HCT116 (cell line): ENCODE results near the gene CDH13. TPM values are rescaled to one million over a fixed set of nuclear protein-coding genes. Genes with fewer than 3 reads are reported as not detected.

Source experiments
- ATAC-seq: fragments of 200-7000 bp; cut with Tn5 transposase; 2 replicates; pipeline ENCODE4 v1.9.1; 2020; ENCODE audit warnings: mild to moderate bottlenecking, moderate library complexity
- BruUV-seq: library from RNA; stranded (reverse); fragments of 400-500 nt; replicated peaks from 2 replicates; lab custom pipeline; 2021; lab: Mats Ljungman, UMichigan
- CTCF ChIA-PET: fragments of 300-600 bp; sonication (Branson Sonifier 250); formaldehyde crosslinking; loops from one replicate; lab custom pipeline; 2021; ENCODE audit warnings: antibody characterized with exemption; lab: Charles Lee
- POLR2A ChIA-PET: fragments of 300-600, 350-600 bp; sonication (Branson Sonifier 250); formaldehyde crosslinking; loops from one replicate; lab custom pipeline; 2021; ENCODE audit warnings: antibody characterized with exemption; lab: Charles Lee
- RAD21 ChIA-PET, 2 experiments: fragments of 300-600 bp; sonication (Branson Sonifier 250); formaldehyde crosslinking; loops; one replicate each; lab custom pipeline; 2023; ENCODE audit warnings: low total read pairs in 2 of 2; ENCODE audit not compliant: uncharacterized antibody in 2 of 2, unreplicated experiment in 2 of 2, low non-redundant PET in 1 of 2; lab: Charles Lee
- DNase-seq: peaks from one replicate; pipeline ENCODE4 v3.0.0-alpha.2; 2010; ENCODE audit warnings: low read depth, low spot score
- H2AFZ ChIP-seq: fragments of 200-600 bp; shearing (Covaris generic), sonication (generic); 2 replicates; pipeline ENCODE4 v1.6.1; 2017; ENCODE audit warnings: low read depth, mixed run types, mixed read lengths, antibody characterized with exemption, low read length; ENCODE audit not compliant: poor library complexity, severe bottlenecking
- H3K27ac ChIP-seq: 2 replicates; pipeline ENCODE4 v1.5.1; 2012; ENCODE audit warnings: low read depth, low read length
- H3K27me3 ChIP-seq: fragments of 200-600 bp; sonication (generic); 2 replicates; pipeline ENCODE4 v1.6.1; 2016; ENCODE audit warnings: mixed run types, low read length, mixed read lengths; ENCODE audit not compliant: insufficient read depth
- H3K36me3 ChIP-seq, 2 experiments: fragments of 200-500 bp in 1 of 2; fragments of 200-600 bp in 1 of 2; sonication (Bioruptor generic) in 1 of 2; sonication (generic) in 1 of 2; 2 replicates each; pipeline versions ENCODE4 v1.5.1 to v1.6.1; 2014 to 2016; ENCODE audit warnings: low read length in 2 of 2, inconsistent platforms in 1 of 2, mixed read lengths in 1 of 2, mixed run types in 1 of 2; ENCODE audit not compliant: insufficient read depth in 2 of 2, control insufficient read depth in 1 of 2
- H3K4me1 ChIP-seq, 2 experiments: fragments of 200-600 bp in 1 of 2; sonication (generic) in 1 of 2; 2 replicates each; pipeline versions ENCODE4 v1.5.1 to v1.6.1; 2012 to 2017; ENCODE audit warnings: low read length in 2 of 2, inconsistent platforms in 1 of 2, mild to moderate bottlenecking in 1 of 2, mixed read lengths in 1 of 2, mixed run types in 1 of 2, moderate library complexity in 1 of 2; ENCODE audit not compliant: insufficient read depth in 2 of 2, control insufficient read depth in 1 of 2
- H3K4me2 ChIP-seq: fragments of 200-600 bp; sonication (generic); 2 replicates; pipeline ENCODE4 v1.6.1; 2017; ENCODE audit warnings: mixed run types, low read length, mixed read lengths
- H3K4me3 ChIP-seq, 2 experiments: fragments of 200-600 bp in 1 of 2; sonication (generic) in 1 of 2; replicated peaks in 1 of 2; 2 replicates each; pipeline ENCODE4 v1.5.1; 2011 to 2016; ENCODE audit warnings: low read length in 2 of 2, control low read depth in 1 of 2, low read depth in 1 of 2, mild to moderate bottlenecking in 1 of 2, mixed read lengths in 1 of 2, mixed run types in 1 of 2
- H3K79me2 ChIP-seq: fragments of 200-600 bp; sonication (generic); 2 replicates; pipeline ENCODE4 v1.6.1; 2017; ENCODE audit warnings: mild to moderate bottlenecking, mixed run types, low read length, moderate library complexity, mixed read lengths; ENCODE audit not compliant: insufficient read depth
- H3K9ac ChIP-seq: fragments of 200-600 bp; sonication (generic); 2 replicates; pipeline ENCODE4 v1.6.1; 2016; ENCODE audit warnings: low read length, mixed read lengths
- H3K9me2 ChIP-seq: fragments of 200-600 bp; sonication (generic), shearing (Covaris generic); 2 replicates; pipeline ENCODE4 v1.6.1; 2017; ENCODE audit warnings: mixed run types, mild to moderate bottlenecking, moderate library complexity; ENCODE audit not compliant: insufficient read depth
- H3K9me3 ChIP-seq, 2 experiments: fragments of 200-500 bp in 1 of 2; fragments of 200-600 bp in 1 of 2; sonication (Bioruptor generic) in 1 of 2; sonication (generic) in 1 of 2; 2 replicates each; pipeline ENCODE4 v1.6.1; 2014 to 2017; ENCODE audit warnings: low read length in 2 of 2, mixed read lengths in 2 of 2, inconsistent platforms in 1 of 2, low read depth in 1 of 2, mild to moderate bottlenecking in 1 of 2, mixed run types in 1 of 2, moderate library complexity in 1 of 2; ENCODE audit not compliant: control insufficient read depth in 1 of 2, insufficient read depth in 1 of 2
- H4K20me1 ChIP-seq: fragments of 200-600 bp; sonication (generic), shearing (Covaris generic); 2 replicates; pipeline ENCODE4 v1.6.1; 2017; ENCODE audit warnings: mixed run types, mild to moderate bottlenecking, moderate library complexity; ENCODE audit not compliant: insufficient read depth
- CBX3 ChIP-seq: IDR thresholded peaks from 2 replicates; pipeline ENCODE4 v1.6.1; 2012; ENCODE audit warnings: low read depth
- CEBPB ChIP-seq: IDR thresholded peaks from 2 replicates; pipeline ENCODE4 v1.6.1; 2012; ENCODE audit warnings: low read depth
- EGR1 ChIP-seq: IDR thresholded peaks from 2 replicates; pipeline ENCODE4 v1.6.1; 2012; ENCODE audit warnings: low read depth
- ELF1 ChIP-seq: IDR thresholded peaks from 2 replicates; pipeline ENCODE4 v1.6.1; 2012; ENCODE audit warnings: low read depth, borderline replicate concordance
- EZH2 ChIP-seq: fragments of 200-600 bp; sonication (generic); IDR thresholded peaks from 2 replicates; pipeline ENCODE4 v1.6.1; 2017; ENCODE audit warnings: antibody characterized with exemption, mixed run types
- EZH2phosphoT487 ChIP-seq: fragments of 200-600 bp; IDR thresholded peaks from 2 replicates; pipeline ENCODE4 v1.6.1; 2018; ENCODE audit warnings: antibody characterized with exemption, borderline replicate concordance
- FOSL1 ChIP-seq: IDR thresholded peaks from 2 replicates; pipeline ENCODE4 v1.6.1; 2012; ENCODE audit warnings: low read depth
- POLR2A ChIP-seq: IDR thresholded peaks from 2 replicates; pipeline ENCODE4 v1.7.0; 2011; ENCODE audit warnings: borderline replicate concordance; ENCODE audit not compliant: insufficient read depth, insufficient read length; ENCODE audit errors: extremely low read depth
- RAD21 ChIP-seq: IDR thresholded peaks from 2 replicates; pipeline ENCODE4 v1.6.1; 2012; ENCODE audit warnings: low read depth, mild to moderate bottlenecking
- SIN3A ChIP-seq: IDR thresholded peaks from 2 replicates; pipeline ENCODE4 v1.6.1; 2012; ENCODE audit warnings: low read depth
- SP1 ChIP-seq: IDR thresholded peaks from 2 replicates; pipeline ENCODE4 v1.6.1; 2012; ENCODE audit warnings: low read depth
- SRF ChIP-seq: IDR thresholded peaks from 2 replicates; pipeline ENCODE4 v1.6.1; 2012; ENCODE audit warnings: low read depth
- ZFX ChIP-seq: fragments of 450-650 bp; IDR thresholded peaks from 2 replicates; pipeline ENCODE4 v1.6.1; 2017
- ZNF274 ChIP-seq: fragments of 200-500 bp; sonication (Bioruptor generic); IDR thresholded peaks from 2 replicates; pipeline ENCODE4 v1.6.1; 2014; ENCODE audit warnings: mild to moderate bottlenecking, low read depth, low read length, inconsistent platforms
- intact Hi-C: fragments of 100-400 bp; cut with micrococcal nuclease; formaldehyde crosslinking; loops from 2 replicates; pipeline ENCODE4 v1.10.0; 2022
- total RNA-seq: library from RNA; stranded (reverse); gene quantifications from one replicate; pipeline ENCODE4 v1.2.1, GENCODE V29; 2021; ENCODE audit not compliant: unreplicated experiment
- TF ChIP-seq, protein P1 (sequence below), 3 experiments: fragments of 200-600 bp in 1 of 3; sonication (generic) in 1 of 3; IDR thresholded peaks in 2 of 3; conservative IDR thresholded peaks in 1 of 3; 2 replicates each; pipeline ENCODE4 v1.5.1; 2012 to 2017; ENCODE audit warnings: low read depth in 2 of 3, low read length in 2 of 3, antibody characterized with exemption in 1 of 3, borderline replicate concordance in 1 of 3, control low read depth in 1 of 3, mild to moderate bottlenecking in 1 of 3, mixed read lengths in 1 of 3, mixed run types in 1 of 3, moderate library complexity in 1 of 3; ENCODE audit not compliant: insufficient read depth in 1 of 3
- TF ChIP-seq, protein P2 (sequence below): IDR thresholded peaks from 2 replicates; pipeline ENCODE4 v1.6.1; 2012
- TF ChIP-seq, protein P3 (sequence below): IDR thresholded peaks from 2 replicates; pipeline ENCODE4 v1.6.1; 2011; ENCODE audit warnings: mild to moderate bottlenecking, low read length, moderate library complexity; ENCODE audit not compliant: insufficient replicate concordance; ENCODE audit errors: extremely low read depth

CDH13 gene
- total RNA-seq, 1 experiment from 2014 or later, result not detected

DNA sequence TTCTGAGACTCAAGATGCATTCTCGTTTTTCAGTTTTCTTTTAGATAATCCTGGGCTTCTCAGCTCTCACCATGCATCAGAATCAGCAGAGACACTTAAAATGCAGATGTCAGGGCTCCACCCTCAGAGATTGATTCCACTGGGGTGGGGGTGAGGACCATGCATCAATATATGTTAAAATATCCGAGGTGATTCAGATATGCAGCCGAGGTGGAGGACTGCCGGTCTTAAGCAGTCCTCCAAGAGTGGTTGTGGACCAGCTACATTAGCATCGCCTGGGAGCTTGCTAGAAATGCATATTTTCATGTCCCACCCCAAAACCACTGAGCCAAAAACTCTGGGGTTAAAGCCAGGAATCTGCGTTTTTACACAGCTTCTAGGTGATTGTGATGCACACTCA, 501.3 kb downstream of the CDH13 start (continued):
- no peak for TF ChIP-seq EGR1
- no peak for TF ChIP-seq CEBPB
- TF ChIP-seq SRF, result no peak
- no peak for TF ChIP-seq EZH2
- TF ChIP-seq, protein P1, sequence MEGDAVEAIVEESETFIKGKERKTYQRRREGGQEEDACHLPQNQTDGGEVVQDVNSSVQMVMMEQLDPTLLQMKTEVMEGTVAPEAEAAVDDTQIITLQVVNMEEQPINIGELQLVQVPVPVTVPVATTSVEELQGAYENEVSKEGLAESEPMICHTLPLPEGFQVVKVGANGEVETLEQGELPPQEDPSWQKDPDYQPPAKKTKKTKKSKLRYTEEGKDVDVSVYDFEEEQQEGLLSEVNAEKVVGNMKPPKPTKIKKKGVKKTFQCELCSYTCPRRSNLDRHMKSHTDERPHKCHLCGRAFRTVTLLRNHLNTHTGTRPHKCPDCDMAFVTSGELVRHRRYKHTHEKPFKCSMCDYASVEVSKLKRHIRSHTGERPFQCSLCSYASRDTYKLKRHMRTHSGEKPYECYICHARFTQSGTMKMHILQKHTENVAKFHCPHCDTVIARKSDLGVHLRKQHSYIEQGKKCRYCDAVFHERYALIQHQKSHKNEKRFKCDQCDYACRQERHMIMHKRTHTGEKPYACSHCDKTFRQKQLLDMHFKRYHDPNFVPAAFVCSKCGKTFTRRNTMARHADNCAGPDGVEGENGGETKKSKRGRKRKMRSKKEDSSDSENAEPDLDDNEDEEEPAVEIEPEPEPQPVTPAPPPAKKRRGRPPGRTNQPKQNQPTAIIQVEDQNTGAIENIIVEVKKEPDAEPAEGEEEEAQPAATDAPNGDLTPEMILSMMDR (IDR thresholded peaks at IDR 0.05 in 2 of 3, conservative IDR thresholded peaks at IDR 0.05 in 1 of 3; ENCODE audit: borderline replicate concordance in 1 of 3, insufficient read depth in 1 of 3, low read depth in 2 of 3, low read length in 2 of 3), result no peak
- TF ChIP-seq, protein P2, sequence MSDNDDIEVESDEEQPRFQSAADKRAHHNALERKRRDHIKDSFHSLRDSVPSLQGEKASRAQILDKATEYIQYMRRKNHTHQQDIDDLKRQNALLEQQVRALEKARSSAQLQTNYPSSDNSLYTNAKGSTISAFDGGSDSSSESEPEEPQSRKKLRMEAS, result no peak
- TF ChIP-seq POLR2A, result no peak
- no peak for TF ChIP-seq ZNF274
- no peak for TF ChIP-seq CBX3
- no peak for TF ChIP-seq ZFX
- TF ChIP-seq, all 23 proteins: peak for 0

DNA sequence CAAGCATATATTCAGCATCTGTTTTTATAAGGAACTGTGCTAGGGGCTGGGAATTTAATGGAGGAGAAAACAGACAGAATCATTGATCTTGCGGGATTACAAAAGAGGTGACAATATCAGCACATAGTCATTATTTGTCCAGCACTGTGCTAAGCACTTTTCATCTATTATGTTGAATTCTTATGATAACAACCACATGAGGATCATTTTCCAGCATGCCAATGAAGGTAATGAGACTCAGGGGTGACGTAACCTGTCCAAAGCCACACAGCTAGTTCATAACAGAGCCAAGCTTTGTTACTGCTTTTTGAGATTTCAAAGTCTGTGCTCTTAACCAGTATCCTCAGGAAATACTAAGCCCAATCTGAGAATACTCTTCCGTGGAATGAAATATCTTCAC, 503.3 kb downstream of the CDH13 start:
- H3K9me2 ChIP-seq, result no peaks in the 10 kb centered on the region
- H3K36me3 ChIP-seq, result no peaks in the 10 kb centered on the region
- no peaks in the 10 kb centered on the region for H4K20me1 ChIP-seq
- BruUV-seq, result no TSS peak
- H3K27me3 ChIP-seq, result no peaks in the 10 kb centered on the region
- H3K79me2 ChIP-seq, result no peaks in the 10 kb centered on the region
- H3K9me3 ChIP-seq, result peaks cover 10 to 20% of the 10 kb centered on the region in 2 experiments; a peak in 3 of 4 replicates
- H2AFZ ChIP-seq, result no peak overlapping the region
- no peak for ATAC-seq
- H3K27ac ChIP-seq, result no peak overlapping the region
- H3K4me3 ChIP-seq, result no peak overlapping the region
- H3K4me2 ChIP-seq, result no peak overlapping the region
- no peaks in the 10 kb centered on the region for H3K4me1 ChIP-seq
- DNase-seq, result no peak
- CTCF ChIA-PET, result no interaction called here
- no peak overlapping the region for H3K9ac ChIP-seq
- intact Hi-C loops, result no loop called here
- POLR2A ChIA-PET, result no interaction called here
- RAD21 ChIA-PET, result no interaction called here
- TF ChIP-seq CEBPB, result no peak
- TF ChIP-seq ZNF274, result no peak
- no peak for TF ChIP-seq ELF1
- no peak for TF ChIP-seq SP1
- TF ChIP-seq, protein P1 (IDR thresholded peaks at IDR 0.05 in 2 of 3, conservative IDR thresholded peaks at IDR 0.05 in 1 of 3; ENCODE audit: borderline replicate concordance in 1 of 3, insufficient read depth in 1 of 3, low read depth in 2 of 3, low read length in 2 of 3), result no peak
- no peak for TF ChIP-seq SIN3A
- TF ChIP-seq, protein P3, sequence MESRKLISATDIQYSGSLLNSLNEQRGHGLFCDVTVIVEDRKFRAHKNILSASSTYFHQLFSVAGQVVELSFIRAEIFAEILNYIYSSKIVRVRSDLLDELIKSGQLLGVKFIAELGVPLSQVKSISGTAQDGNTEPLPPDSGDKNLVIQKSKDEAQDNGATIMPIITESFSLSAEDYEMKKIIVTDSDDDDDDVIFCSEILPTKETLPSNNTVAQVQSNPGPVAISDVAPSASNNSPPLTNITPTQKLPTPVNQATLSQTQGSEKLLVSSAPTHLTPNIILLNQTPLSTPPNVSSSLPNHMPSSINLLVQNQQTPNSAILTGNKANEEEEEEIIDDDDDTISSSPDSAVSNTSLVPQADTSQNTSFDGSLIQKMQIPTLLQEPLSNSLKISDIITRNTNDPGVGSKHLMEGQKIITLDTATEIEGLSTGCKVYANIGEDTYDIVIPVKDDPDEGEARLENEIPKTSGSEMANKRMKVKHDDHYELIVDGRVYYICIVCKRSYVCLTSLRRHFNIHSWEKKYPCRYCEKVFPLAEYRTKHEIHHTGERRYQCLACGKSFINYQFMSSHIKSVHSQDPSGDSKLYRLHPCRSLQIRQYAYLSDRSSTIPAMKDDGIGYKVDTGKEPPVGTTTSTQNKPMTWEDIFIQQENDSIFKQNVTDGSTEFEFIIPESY, result no peak
- TF ChIP-seq EZH2, result no peak
- TF ChIP-seq RAD21, result no peak
- no peak for TF ChIP-seq FOSL1
- no peak for TF ChIP-seq EZH2phosphoT487
